Adrenal gland (tissue), 5 donors: Measurements from ENCODE around the gene PHF20.

Source experiments
- POLR2A ChIP-seq, 2 donors: fragments of 450-650 bp; IDR thresholded peaks; one replicate each; pipeline ENCODE4 v1.6.1; 2017; ENCODE audit warnings: antibody characterized with exemption in 2 of 2, mild to moderate bottlenecking in 2 of 2, moderate library complexity in 1 of 2
- TF ChIP-seq, protein P1 (sequence below), 6 experiments: fragments of 450-650 bp in 4 of 6; fragments of 200-600 bp in 2 of 6; sonication (generic) in 1 of 6; IDR thresholded peaks; 1 replicate in 5 of 6; 2 replicates in 1 of 6; pipeline versions ENCODE4 v1.5.1 to v1.8.0; 2016 to 2021; ENCODE audit warnings: antibody characterized with exemption in 6 of 6, mild to moderate bottlenecking in 2 of 6, moderate library complexity in 1 of 6
- donor health status: DM: no; HTN: no; CAD: no.

- TF ChIP-seq, protein P1, sequence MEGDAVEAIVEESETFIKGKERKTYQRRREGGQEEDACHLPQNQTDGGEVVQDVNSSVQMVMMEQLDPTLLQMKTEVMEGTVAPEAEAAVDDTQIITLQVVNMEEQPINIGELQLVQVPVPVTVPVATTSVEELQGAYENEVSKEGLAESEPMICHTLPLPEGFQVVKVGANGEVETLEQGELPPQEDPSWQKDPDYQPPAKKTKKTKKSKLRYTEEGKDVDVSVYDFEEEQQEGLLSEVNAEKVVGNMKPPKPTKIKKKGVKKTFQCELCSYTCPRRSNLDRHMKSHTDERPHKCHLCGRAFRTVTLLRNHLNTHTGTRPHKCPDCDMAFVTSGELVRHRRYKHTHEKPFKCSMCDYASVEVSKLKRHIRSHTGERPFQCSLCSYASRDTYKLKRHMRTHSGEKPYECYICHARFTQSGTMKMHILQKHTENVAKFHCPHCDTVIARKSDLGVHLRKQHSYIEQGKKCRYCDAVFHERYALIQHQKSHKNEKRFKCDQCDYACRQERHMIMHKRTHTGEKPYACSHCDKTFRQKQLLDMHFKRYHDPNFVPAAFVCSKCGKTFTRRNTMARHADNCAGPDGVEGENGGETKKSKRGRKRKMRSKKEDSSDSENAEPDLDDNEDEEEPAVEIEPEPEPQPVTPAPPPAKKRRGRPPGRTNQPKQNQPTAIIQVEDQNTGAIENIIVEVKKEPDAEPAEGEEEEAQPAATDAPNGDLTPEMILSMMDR (IDR thresholded peaks at IDR 0.05) = no peak
- no peak for TF ChIP-seq POLR2A (IDR thresholded peaks at IDR 0.05)
Measured at GRCh38 chr20:35866418-35867202, 94.8 kb downstream of the PHF20 start.
